ENCODE measurements around the gene NPIPB2. TPM values are rescaled to one million over a fixed set of nuclear protein-coding genes. Genes with fewer than 3 reads are reported as not detected.
"Not testable (repeated sequence)": the region's sequence is repeated elsewhere in the genome, so short reads cannot be mapped to it uniquely, and the experiment has no call there.

NPIPB2 gene
- total RNA-seq, 2 experiments from 2014 or later: 4.9 to 11.0 TPM

DNA sequence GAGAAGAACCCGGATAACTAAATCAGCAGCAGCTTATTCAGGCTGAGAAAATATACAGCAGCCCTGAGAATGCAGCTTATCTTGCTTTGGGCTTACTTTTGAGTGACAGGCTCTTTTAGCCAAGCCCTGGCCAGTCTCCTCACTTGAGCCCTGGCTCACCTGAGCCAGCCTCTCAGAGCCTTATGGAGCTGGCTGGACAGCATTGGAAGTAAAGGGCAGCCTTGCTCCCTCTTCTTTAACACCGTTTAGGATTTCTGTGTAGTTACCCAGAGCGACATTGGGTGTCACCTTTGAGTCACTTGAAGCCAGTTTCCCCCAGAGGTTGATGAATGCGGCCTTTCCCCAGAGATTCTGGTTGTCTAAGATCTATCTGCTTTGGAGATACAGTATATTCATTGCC, 7.7 kb upstream of the NPIPB2 start:
- POLR2A ChIA-PET: no interaction called here
- DNase-seq (peak; percentile 36), ATAC-seq (peak; percentile 70)

DNA sequence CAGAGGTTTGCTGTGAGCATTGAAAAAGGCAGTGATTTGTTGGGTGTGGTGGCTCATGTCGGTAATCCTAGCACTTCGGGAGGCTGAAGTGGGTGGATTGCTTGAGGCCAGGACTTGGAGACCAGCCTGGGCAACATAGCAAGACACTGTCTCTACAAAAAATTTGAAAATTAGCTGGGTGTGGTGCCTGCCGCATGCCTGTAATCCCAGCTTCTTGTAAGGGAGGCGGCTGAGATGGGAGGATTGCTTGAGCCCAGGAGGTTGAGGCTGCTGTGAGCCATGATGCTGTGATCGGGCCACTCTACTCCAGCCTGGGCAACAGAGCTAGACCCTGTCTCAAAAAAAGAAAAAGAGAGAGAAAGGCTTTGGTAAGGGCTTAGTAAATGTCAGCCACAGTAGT, 7.0 kb upstream of the NPIPB2 start:
- Mint-ChIP-seq H3K27ac (no peak overlapping the region), H3K4me3 (no peak overlapping the region), H3K36me3 (ENCODE audit: low read depth) (no peaks in the 10 kb centered on the region), H3K9me3 (no peaks in the 10 kb centered on the region), H3K4me1 (ENCODE audit: low read depth) (no peaks in the 10 kb centered on the region), H3K27me3 (no peaks in the 10 kb centered on the region)
- ATAC-seq: no peak
- intact Hi-C loops (cut with micrococcal nuclease): loop anchor here (5.0 kb wide), 1 partner anchor 118 kb away; no protein-coding TSS in a partner anchor
- DNase-seq: no peak
- TF ChIP-seq CTCF (IDR thresholded peaks at IDR 0.05): no peak
- POLR2A ChIA-PET: no interaction called here
- CTCF ChIA-PET: interaction anchor here (0.8 to 1.7 kb wide), 7 partner anchors 10 to 119 kb away, joined by 3 to 27 read pairs (median 4); no protein-coding TSS in a partner anchor

More for the DNA sequence above, 7.7 kb upstream of the NPIPB2 start:
- no peaks in the 10 kb centered on the region for H3K9me3 Mint-ChIP-seq
- no peaks in the 10 kb centered on the region for H3K27me3 Mint-ChIP-seq
- no peaks in the 10 kb centered on the region for H3K36me3 Mint-ChIP-seq (ENCODE audit: low read depth)
- H3K4me3 Mint-ChIP-seq: no peak overlapping the region
- peak; percentile 49 for TF ChIP-seq CTCF (IDR thresholded peaks at IDR 0.05)
- CTCF ChIA-PET: interaction anchor here (0.8 to 1.7 kb wide), 6 partner anchors 9 to 118 kb away, joined by 3 to 27 read pairs (median 4); no protein-coding TSS in a partner anchor
- H3K4me1 Mint-ChIP-seq (ENCODE audit: low read depth): no peaks in the 10 kb centered on the region
- H3K27ac Mint-ChIP-seq: no peak overlapping the region
- intact Hi-C loops (cut with micrococcal nuclease): loop anchor here (5.0 kb wide), 1 partner anchor 118 kb away; no protein-coding TSS in a partner anchor

DNA sequence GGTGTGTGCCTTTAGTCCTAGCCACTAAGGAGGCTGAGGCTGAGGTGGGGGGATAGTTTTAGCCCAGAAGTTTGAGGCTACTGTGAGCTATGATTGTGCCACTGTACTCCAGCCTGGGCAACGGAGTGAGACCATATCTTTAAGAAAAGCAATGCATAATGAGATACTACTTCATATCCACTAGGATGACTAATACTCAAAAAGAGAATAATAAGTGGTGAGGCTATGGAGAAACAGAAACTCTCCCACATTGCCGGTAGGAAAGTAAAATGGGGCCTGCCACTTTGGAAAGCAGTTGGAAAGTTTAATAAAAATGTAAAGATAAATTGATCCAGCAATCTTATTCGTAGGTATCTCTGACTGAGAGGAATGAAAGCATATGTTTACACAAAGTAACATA, 4.6 kb upstream of the NPIPB2 start:
- intact Hi-C loops (cut with micrococcal nuclease): loop anchor here (5.0 kb wide), 1 partner anchor 121 kb away; no protein-coding TSS in a partner anchor
- Mint-ChIP-seq H3K27me3 (no peaks in the 10 kb centered on the region), H3K36me3 (ENCODE audit: low read depth) (no peaks in the 10 kb centered on the region), H3K9me3 (no peaks in the 10 kb centered on the region), H3K4me1 (ENCODE audit: low read depth) (no peaks in the 10 kb centered on the region), H3K4me3 (no peak overlapping the region), H3K27ac (no peak overlapping the region)
- TF ChIP-seq CTCF (IDR thresholded peaks at IDR 0.05): no peak
- ChIA-PET CTCF (interaction anchor here (1.2 kb wide), 1 partner anchor 122 kb away, joined by 6 read pairs; no protein-coding TSS in a partner anchor), POLR2A (interaction anchor here (0.6 kb wide), 1 partner anchor 13 kb away, joined by 4 read pairs; no protein-coding TSS in a partner anchor)
- ATAC-seq: no peak
- DNase-seq: no peak

GRCh38 chr16:11927350-11927749, 14.5 kb downstream of the NPIPB2 start:
- H3K4me3 Mint-ChIP-seq; H3K4me1 Mint-ChIP-seq (ENCODE audit: low read depth); POLR2A ChIA-PET; ATAC-seq; DNase-seq; CTCF ChIA-PET; H3K9me3 Mint-ChIP-seq; intact Hi-C loops (cut with micrococcal nuclease); H3K36me3 Mint-ChIP-seq (ENCODE audit: low read depth); H3K27me3 Mint-ChIP-seq; H3K27ac Mint-ChIP-seq: not testable (repeated sequence)

GRCh38 chr16:11924046-11924445, 17.8 kb downstream of the NPIPB2 start:
- CTCF ChIA-PET; H3K9me3 Mint-ChIP-seq; ATAC-seq; H3K27me3 Mint-ChIP-seq; POLR2A ChIA-PET; H3K27ac Mint-ChIP-seq; DNase-seq; H3K36me3 Mint-ChIP-seq (ENCODE audit: low read depth); H3K4me3 Mint-ChIP-seq; H3K4me1 Mint-ChIP-seq (ENCODE audit: low read depth); intact Hi-C loops (cut with micrococcal nuclease): not testable (repeated sequence)

DNA sequence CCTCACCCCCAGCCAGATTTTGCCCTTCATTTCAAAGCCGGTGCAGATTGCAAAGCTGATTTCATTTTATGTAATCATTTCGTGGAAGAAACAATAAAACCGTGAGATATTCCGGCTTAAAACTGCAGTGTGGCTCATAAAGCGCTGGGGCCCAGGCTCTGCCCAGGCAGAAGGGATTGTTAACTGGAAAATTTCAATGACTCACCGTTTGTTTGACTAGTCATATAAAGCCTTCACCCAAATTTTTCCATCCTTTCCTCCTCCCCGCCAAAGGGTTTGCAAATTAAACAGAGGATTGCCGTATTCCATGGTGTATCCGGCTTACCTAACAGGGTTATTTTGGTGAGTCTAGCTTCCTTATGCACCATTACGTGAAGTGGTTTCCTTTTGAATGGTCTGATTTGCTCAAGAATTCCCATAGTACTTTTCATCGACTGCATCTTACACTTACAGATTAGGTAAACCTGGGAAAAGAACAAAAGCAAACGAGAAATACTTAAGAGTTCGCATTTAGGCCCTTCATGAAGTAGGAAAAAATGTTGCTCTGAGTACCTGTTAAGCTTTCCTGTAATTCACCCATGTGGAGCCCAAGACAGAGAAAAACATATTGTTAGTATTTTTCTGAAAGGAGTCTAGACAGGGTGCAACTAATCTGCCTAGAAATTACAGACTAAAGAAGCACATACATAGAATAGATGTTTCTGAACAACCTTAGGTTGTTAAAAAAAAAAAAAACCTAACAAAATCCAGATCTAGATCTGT, 25.1 kb downstream of the NPIPB2 start:
- no peak for DNase-seq
- ChIA-PET CTCF (interaction anchor here (1.2 kb wide), 1 partner anchor 151 kb away, joined by 3 read pairs; no protein-coding TSS in a partner anchor), POLR2A (interaction anchor here (0.9 to 1.6 kb wide), 2 partner anchors 60 to 885 kb away, joined by 3 to 6 read pairs; partner anchors contain the start of gene SNX29)
- peak overlapping the region; percentile 92 for H3K27ac Mint-ChIP-seq
- intact Hi-C loops (cut with micrococcal nuclease): no loop called here
- peak overlapping the region; percentile 87 for H3K4me3 Mint-ChIP-seq
- no peaks in the 10 kb centered on the region for H3K27me3 Mint-ChIP-seq
- TF ChIP-seq CTCF (IDR thresholded peaks at IDR 0.05): no peak
- no peaks in the 10 kb centered on the region for H3K9me3 Mint-ChIP-seq
- no peak for ATAC-seq
- H3K4me1 Mint-ChIP-seq (ENCODE audit: low read depth): peaks cover 29% of the 10 kb centered on the region
- H3K36me3 Mint-ChIP-seq (ENCODE audit: low read depth): peaks cover 26% of the 10 kb centered on the region

Measured in activated CD8-positive, alpha-beta T cell treated with anti-CD3 and anti-CD28 coated beads for 36 hours (primary cell).